Caco-2 (cell line): Measurements from ENCODE around the gene CTRL. TPM values are rescaled to one million over a fixed set of nuclear protein-coding genes. Genes with fewer than 3 reads are reported as not detected.

ENCODE experiments used
- BruUV-seq: library from RNA; stranded (reverse); fragments of 400-500 nt; replicated peaks from 2 replicates; lab custom pipeline; 2021; lab: Mats Ljungman, UMichigan
- CTCF ChIA-PET: fragments of 300-600 bp; sonication (Branson Sonifier 250); formaldehyde crosslinking; loops from one replicate; lab custom pipeline; 2022; ENCODE audit warnings: antibody characterized with exemption; lab: Charles Lee
- POLR2A ChIA-PET: fragments of 300-600 bp; sonication (Branson Sonifier 250); formaldehyde crosslinking; loops from one replicate; lab custom pipeline; 2022; ENCODE audit warnings: antibody characterized with exemption; lab: Charles Lee
- DNase-seq, 2 experiments: peaks; one replicate each; pipeline versions ENCODE4 v3.0.0 to v3.0.0-alpha.2; 2020 to 2022
- H3K27me3 ChIP-seq: replicated peaks from 2 replicates; pipeline ENCODE4 v1.6.0; 2011; ENCODE audit warnings: low read length; ENCODE audit not compliant: control insufficient read depth, insufficient read depth
- H3K36me3 ChIP-seq: 2 replicates; pipeline ENCODE4 v1.5.1; 2011; ENCODE audit warnings: low read length; ENCODE audit not compliant: control insufficient read depth, insufficient read depth
- H3K4me1 ChIP-seq: fragments of 250-450 bp; sonication (Bioruptor Pico); 2 replicates; pipeline ENCODE4 v1.5.1; 2020; ENCODE audit warnings: mild to moderate bottlenecking
- H3K4me3 ChIP-seq: 2 replicates; pipeline ENCODE4 v1.5.1; 2011; ENCODE audit warnings: low read depth, mild to moderate bottlenecking, control low read depth, low read length
- H3K9me3 ChIP-seq: fragments of 250-450 bp; sonication (Bioruptor Pico); 2 replicates; pipeline ENCODE4 v1.5.1; 2020; ENCODE audit warnings: mild to moderate bottlenecking, moderate library complexity
- H3K27ac Mint-ChIP-seq: one replicate; pipeline ENCODE4 v1.8.0; 2022; ENCODE audit warnings: mixed read lengths; ENCODE audit not compliant: unreplicated experiment
- H3K27me3 Mint-ChIP-seq: one replicate; pipeline ENCODE4 v1.8.0; 2022; ENCODE audit warnings: mixed read lengths; ENCODE audit not compliant: insufficient read depth, unreplicated experiment
- H3K36me3 Mint-ChIP-seq: one replicate; pipeline ENCODE4 v1.8.0; 2022; ENCODE audit warnings: mild to moderate bottlenecking, mixed read lengths; ENCODE audit not compliant: insufficient read depth, unreplicated experiment
- H3K4me1 Mint-ChIP-seq: one replicate; pipeline ENCODE4 v1.8.0; 2022; ENCODE audit warnings: low read depth, mixed read lengths; ENCODE audit not compliant: unreplicated experiment
- H3K4me3 Mint-ChIP-seq: one replicate; pipeline ENCODE4 v1.8.0; 2022; ENCODE audit warnings: mild to moderate bottlenecking, moderate library complexity, mixed read lengths; ENCODE audit not compliant: unreplicated experiment
- H3K9me3 Mint-ChIP-seq: one replicate; pipeline ENCODE4 v1.8.0; 2022; ENCODE audit warnings: mixed read lengths; ENCODE audit not compliant: unreplicated experiment
- CTCF ChIP-seq, 2 experiments: fragments of 200-600 bp in 1 of 2; IDR thresholded peaks; 1 replicate in 1 of 2; 2 replicates in 1 of 2; pipeline versions ENCODE4 v1.5.1 to v1.8.0; 2011 to 2022; ENCODE audit warnings: antibody characterized with exemption in 1 of 2, control low read depth in 1 of 2, inconsistent platforms in 1 of 2, low read depth in 1 of 2, low read length in 1 of 2, mild to moderate bottlenecking in 1 of 2, moderate library complexity in 1 of 2; ENCODE audit not compliant: insufficient read depth in 1 of 2, severe bottlenecking in 1 of 2, unreplicated experiment in 1 of 2
- intact Hi-C: fragments of 100-400 bp; cut with micrococcal nuclease; formaldehyde crosslinking; loops from one replicate; pipeline ENCODE4 v1.10.0; 2022; ENCODE audit not compliant: unreplicated experiment
- total RNA-seq: library from RNA; stranded (reverse); gene quantifications from 2 replicates; pipeline ENCODE4 v1.2.3, GENCODE V29; 2022

CTRL gene
- total RNA-seq, 1 experiment from 2014 or later: 0.66 TPM

DNA sequence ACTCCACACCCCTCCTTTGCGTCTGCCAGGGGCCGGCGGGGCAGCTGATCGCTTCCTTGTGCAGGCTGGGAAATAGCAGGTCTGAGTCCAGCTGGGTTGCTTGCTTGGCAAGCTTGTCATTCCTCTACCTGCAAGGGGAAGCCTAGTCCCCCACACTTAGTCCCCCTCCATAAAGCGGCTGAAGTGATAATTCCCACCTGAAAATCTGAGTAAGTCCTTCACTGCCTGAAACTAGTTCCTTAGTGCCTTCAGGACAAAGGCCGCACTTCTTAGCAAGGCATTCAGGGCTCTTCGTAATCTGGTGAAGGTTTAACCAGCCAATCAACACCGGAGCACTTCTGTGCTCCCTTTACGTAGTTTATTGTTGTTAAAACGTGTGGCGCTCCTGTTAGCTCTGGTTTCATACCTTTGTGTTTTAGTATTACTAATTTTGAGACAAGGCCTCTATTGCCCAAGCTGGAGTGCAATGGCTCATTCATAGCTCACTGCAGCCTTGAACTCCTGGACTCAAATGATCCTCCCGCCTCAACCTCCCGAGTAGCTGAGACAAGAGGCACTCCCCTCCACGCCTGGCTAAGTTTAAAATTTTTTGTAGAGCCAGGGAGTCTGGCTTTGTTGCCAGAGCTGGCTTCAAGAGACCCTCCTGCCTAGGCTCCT is 37.8 kb downstream of the CTRL start:
- H3K36me3 ChIP-seq: no peaks in the 10 kb centered on the region
- intact Hi-C loops: loop anchor here (1.0 to 2.0 kb wide), 2 partner anchors 41 to 48 kb away; partner anchors contain the start of gene NUTF2
- no peaks in the 10 kb centered on the region for H3K27me3 ChIP-seq
- H3K4me3 Mint-ChIP-seq: peak overlapping the region; percentile 89
- peaks cover 17% of the 10 kb centered on the region for H3K36me3 Mint-ChIP-seq
- no peaks in the 10 kb centered on the region for H3K9me3 ChIP-seq
- H3K4me1 Mint-ChIP-seq: peaks cover 14% of the 10 kb centered on the region
- H3K27ac Mint-ChIP-seq: peak overlapping the region; percentile 97
- H3K4me3 ChIP-seq: peak overlapping the region; percentile 99
- ChIA-PET POLR2A (interaction anchor here (1.4 kb wide), 1 partner anchor 42 kb away, joined by 4 read pairs; no protein-coding TSS in a partner anchor), CTCF (interaction anchor here (0.8 to 1.3 kb wide), 3 partner anchors 10 to 147 kb away, joined by 3 to 4 read pairs (median 3); no protein-coding TSS in a partner anchor)
- no peaks in the 10 kb centered on the region for H3K9me3 Mint-ChIP-seq
- BruUV-seq: TSS peak; percentile 37
- H3K4me1 ChIP-seq: peaks cover 17% of the 10 kb centered on the region; the same call in 1 of the 2 replicates
- no peak for DNase-seq
- no peaks in the 10 kb centered on the region for H3K27me3 Mint-ChIP-seq
- no peak for TF ChIP-seq CTCF (IDR thresholded peaks at IDR 0.05; ENCODE audit: insufficient read depth in 1 of 2, low read depth in 1 of 2, low read length in 1 of 2, severe bottlenecking in 1 of 2, unreplicated experiment in 1 of 2)

DNA sequence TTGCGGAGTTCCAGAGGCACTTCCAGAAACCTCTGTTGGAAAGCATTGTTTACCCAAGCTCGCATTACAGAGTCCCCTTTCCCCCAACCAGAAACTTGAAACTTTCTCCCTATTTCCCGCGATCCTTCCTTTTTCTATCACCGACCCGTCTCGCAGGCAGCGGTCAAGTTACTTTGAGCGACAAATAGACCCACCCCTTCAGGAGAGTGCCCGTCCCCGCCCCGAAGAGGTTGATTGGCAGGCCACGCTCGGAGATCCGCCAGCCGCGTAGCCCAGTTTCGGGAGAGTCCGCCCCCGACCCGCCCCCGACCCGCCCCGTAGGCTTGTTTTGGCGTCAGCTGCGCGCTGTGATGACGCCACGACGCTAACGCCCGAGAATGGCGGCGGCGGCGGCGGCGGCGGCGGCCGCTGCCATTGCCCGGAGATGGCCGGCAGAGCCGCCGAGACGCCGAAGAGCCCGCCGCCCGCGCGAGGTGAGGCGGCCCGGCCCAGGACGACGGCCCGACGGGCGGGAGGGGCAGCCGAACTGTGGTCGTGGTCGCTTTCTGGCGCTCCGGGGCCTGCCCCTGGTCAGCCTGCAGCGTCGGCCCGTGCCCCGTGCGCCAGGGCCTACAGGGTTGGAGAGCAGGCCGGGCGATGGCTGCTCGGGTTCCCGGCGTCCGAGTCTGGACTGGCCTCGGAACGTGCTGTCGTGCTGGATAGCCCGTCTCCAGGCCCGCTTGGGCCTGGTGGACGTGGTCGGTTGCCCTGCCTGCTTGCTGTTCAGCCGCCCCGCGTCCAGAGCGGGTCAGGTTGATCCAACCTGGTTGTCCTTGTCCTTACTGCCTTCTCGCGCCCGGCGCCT is 38.5 kb downstream of the CTRL start, which contains the start of gene PSKH1:
Gene PSKH1 (plus strand): TSS at position 356 of the 844 bp plus-strand sequence. CDS start 15,496 bp downstream, outside the sequence.
- Histone ChIP-seq H3K4me1 (peaks cover 17% of the 10 kb centered on the region; the same call in 1 of the 2 replicates), H3K9me3 (no peaks in the 10 kb centered on the region), H3K4me3 (peak within 1 kb of the TSS; percentile 99), H3K36me3 (no peaks in the 10 kb centered on the region), H3K27me3 (no peaks in the 10 kb centered on the region)
- peak within 1 kb of the TSS; percentile 89 for H3K4me3 Mint-ChIP-seq
- intact Hi-C loops: loop anchor here (1.0 to 2.0 kb wide), 2 partner anchors 42 to 47 kb away; partner anchors contain the start of gene NUTF2
- no peaks in the 10 kb centered on the region for H3K27me3 Mint-ChIP-seq
- BruUV-seq: no TSS peak
- H3K4me1 Mint-ChIP-seq: peaks cover 14% of the 10 kb centered on the region
- peaks cover 17% of the 10 kb centered on the region for H3K36me3 Mint-ChIP-seq
- CTCF ChIA-PET: interaction anchor here (0.7 to 1.3 kb wide), 5 partner anchors 9 to 233 kb away, joined by 3 to 6 read pairs (median 4); partner anchors contain the start of gene ACD
- TF ChIP-seq CTCF (IDR thresholded peaks at IDR 0.05; ENCODE audit: insufficient read depth in 1 of 2, low read depth in 1 of 2, low read length in 1 of 2, severe bottlenecking in 1 of 2, unreplicated experiment in 1 of 2): no peak
- H3K9me3 Mint-ChIP-seq: no peaks in the 10 kb centered on the region
- DNase-seq: peak; percentile 98
- POLR2A ChIA-PET: interaction anchor here (0.6 to 1.4 kb wide), 4 partner anchors 28 to 326 kb away, joined by 4 to 5 read pairs (median 4); partner anchors contain the start of genes RANBP10 and TSNAXIP1
- peak within 1 kb of the TSS; percentile 97 for H3K27ac Mint-ChIP-seq
